Ammon's horn (tissue), 1 donor: ENCODE measurements around the gene ALG9.

Source experiments
- DNase-seq: peaks from one replicate; pipeline ENCODE4 v3.0.0-alpha.2; 2016; ENCODE audit warnings: low spot score

The ALG9 gene

GRCh38 chr11:111765320-111765983 is 105.9 kb downstream of the ALG9 start:
- no peak for DNase-seq

- DNase-seq, result no peak
Measured at GRCh38 chr11:111764621-111765020, 106.8 kb downstream of the ALG9 start.

- DNase-seq, result peak; percentile 72
Measured at GRCh38 chr11:111762981-111763643, 108.3 kb downstream of the ALG9 start.

GRCh38 chr11:111762526-111762925 is 108.9 kb downstream of the ALG9 start:
- DNase-seq, result no peak

- DNase-seq, result peak; percentile 49
Measured at GRCh38 chr11:111761036-111761435, 110.3 kb downstream of the ALG9 start.

GRCh38 chr11:111759778-111760407 is 111.5 kb downstream of the ALG9 start:
- no peak for DNase-seq

GRCh38 chr11:111759376-111759775 is 112.0 kb downstream of the ALG9 start:
- no peak for DNase-seq

- no peak for DNase-seq
Measured at GRCh38 chr11:111756097-111756496, 115.3 kb downstream of the ALG9 start.

- DNase-seq, result no peak
Measured at GRCh38 chr11:111749646-111750045, 121.7 kb downstream of the ALG9 start.

GRCh38 chr11:111748035-111748804 is 123.2 kb downstream of the ALG9 start:
- no peak for DNase-seq

- no peak for DNase-seq
Measured at GRCh38 chr11:111745719-111746504, 125.5 kb downstream of the ALG9 start.

GRCh38 chr11:111743700-111744099 is 127.7 kb downstream of the ALG9 start:
- no peak for DNase-seq

GRCh38 chr11:111741751-111742150 is 129.6 kb downstream of the ALG9 start:
- no peak for DNase-seq

GRCh38 chr11:111739299-111739698 is 132.1 kb downstream of the ALG9 start:
- DNase-seq, result no peak

GRCh38 chr11:111737444-111738210 is 133.8 kb downstream of the ALG9 start:
- peak; percentile 72 for DNase-seq

GRCh38 chr11:111736621-111737443 is 134.5 kb downstream of the ALG9 start:
- DNase-seq, result peak; percentile 60
